Measurements from ENCODE around the gene DNASE1.

- TF ChIP-seq POLR2A (IDR thresholded peaks at IDR 0.05) (no peak), CTCF (IDR thresholded peaks at IDR 0.05) (no peak)
Observed at GRCh38 chr16:3696425-3697218, 42.1 kb downstream of the DNASE1 start.
